GM18870 (cell line): ENCODE results near the gene TPP2.

ENCODE experiments used
- ATAC-seq: cut with Tn5 transposase; IDR thresholded peaks from one replicate; pipeline ENCODE4 v1.9.1; 2021; ENCODE audit warnings: moderate library complexity; ENCODE audit not compliant: unreplicated experiment

TPP2 gene

DNA sequence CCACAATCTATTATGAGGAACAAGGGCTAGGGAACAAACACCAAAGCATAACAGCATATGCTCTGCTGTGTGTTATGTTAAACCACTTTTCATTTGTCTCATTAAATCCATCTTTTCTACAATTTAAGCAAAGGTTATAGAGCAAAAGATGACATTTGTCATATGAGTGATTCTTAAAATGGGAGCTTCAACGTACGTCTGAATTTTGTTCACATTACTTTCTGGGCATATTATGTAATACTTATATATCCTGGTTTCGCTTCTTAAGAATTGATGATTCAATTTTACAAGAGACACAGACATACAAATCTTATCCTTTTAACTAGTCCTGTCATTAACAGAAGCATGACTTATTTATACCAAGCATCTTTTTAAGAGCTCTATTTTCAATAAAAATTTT, 3.3 kb upstream of the TPP2 start:
- ATAC-seq = no peak

DNA sequence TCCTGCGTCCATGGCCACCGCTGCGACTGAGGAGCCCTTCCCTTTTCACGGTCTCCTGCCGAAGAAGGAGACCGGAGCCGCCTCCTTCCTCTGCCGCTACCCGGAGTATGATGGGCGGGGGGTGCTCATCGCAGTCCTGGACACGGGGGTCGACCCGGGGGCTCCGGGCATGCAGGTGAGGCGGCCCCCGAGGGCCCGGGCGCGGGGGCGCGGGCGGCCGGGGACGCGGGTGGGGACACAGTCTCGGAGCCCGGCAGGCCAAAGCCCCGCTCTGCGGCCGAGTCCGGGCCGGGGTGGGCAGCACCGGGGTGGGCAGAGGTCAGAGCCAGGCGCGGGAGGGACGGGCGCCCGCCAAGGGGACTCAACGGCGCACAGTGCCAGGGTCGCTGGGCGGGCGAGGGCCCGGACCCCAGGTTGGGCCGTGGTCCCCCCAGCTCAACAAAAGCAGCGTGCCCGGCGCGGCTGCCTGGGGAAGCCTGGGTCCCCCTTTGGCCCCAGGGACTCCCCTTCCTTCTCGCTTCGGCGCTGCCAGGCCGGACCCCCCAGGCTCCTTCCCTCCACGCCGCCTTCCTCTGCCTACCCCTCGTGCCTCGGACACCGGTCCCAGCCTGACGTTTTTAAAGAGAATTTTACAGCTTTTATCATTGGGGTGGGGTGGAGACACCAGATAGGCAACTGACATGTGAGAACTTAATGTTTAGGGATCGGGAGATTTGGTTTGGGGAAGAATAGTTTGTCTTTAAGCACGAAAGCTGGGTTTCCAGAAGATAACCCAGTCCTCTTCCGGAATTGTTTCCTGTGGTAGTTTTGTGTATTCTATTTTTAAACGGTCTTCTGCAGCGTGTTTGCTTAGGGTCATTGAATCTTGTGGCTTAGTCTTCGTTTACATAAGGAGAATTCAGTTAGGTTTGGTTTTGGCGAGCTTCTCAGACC, 509 bp downstream of the TPP2 start:
- ATAC-seq = peak; percentile 32

GRCh38 chr13:102598061-102598460, 1.3 kb downstream of the TPP2 start:
- ATAC-seq = no peak

DNA sequence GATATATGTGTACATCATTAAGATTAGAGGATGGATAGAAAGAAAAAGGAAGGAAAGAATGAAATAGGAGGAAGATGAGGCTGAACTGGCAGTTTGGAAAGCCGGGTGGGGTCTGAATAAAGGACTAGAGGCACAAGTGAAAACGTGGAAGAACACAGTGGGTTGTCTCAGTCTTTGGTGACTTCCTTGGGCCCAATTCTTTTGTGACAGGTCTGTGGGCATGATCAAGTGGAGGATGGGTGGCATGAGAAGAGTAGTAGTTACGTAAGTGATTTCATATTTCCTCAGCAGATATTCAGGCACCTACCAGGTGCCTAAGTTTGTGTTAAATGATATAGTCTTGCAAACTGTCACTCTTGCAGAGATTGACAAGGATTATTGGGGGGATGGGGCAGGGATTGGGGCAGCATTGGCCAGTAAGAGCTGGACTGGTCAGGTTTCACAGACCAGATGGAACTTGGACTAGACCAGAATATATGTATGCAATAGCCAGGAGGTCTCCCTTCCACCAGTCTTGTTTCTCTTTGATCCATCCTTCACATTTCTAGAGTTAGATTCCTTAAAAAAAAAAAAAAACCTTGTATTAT, 2.7 kb downstream of the TPP2 start:
- no peak for ATAC-seq

DNA sequence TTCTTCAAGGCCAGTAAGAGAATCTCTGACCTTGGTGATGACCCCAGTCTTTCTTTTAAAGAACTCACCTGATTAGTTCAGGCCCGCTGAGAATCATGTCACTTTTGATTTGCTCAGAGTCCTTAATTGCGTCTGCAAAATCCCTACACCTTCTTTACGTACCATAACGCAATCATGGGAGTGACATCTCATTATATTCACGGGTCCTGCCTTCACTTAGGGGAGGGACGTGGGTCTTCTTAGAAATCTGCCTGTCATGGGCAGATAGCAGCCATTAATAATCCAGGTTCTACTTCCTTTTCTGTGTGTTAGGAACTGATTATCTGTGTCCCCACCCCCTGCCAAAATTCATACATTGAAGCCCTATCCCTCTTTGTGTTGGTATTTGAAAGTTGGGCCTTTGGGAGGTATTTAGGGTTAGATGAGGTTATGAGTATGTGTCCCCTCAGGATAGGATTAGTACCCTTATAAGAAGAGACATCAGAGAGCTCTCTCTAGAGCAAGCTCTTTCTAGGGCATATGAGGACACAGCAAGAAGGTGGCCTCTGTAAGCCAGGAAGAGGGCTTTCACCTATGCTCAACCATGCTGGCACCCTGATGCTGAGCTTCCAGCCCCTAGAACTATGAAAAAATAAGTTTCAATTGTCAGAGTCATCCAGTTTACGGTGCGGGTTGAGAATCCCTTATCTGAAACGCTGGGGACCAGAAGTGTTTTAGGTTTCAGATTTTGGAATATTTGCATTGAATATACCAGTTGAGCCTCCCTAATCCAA, 9.9 kb downstream of the TPP2 start:
- ATAC-seq = no peak

DNA sequence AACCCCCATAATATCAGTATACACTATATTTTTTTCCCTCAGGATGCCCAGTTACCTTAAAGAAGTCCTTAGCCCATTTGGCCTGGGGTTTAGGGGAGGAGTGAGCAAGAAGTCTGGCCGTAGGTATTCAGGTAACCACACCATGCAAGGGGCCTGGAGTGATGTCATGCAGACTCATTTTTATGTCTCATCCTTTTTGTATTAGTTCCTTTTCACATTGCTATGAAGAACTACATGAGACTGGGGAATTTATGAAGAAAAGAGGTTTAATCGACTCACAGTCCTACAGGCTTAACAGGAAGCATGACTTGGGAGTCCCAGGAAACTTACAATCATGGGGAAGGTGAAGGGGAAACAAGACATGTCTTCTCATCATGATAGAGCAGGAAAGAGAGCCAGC, 12.2 kb downstream of the TPP2 start:
- no peak for ATAC-seq

GRCh38 chr13:102609696-102610095, 12.9 kb downstream of the TPP2 start:
- ATAC-seq = no peak

DNA sequence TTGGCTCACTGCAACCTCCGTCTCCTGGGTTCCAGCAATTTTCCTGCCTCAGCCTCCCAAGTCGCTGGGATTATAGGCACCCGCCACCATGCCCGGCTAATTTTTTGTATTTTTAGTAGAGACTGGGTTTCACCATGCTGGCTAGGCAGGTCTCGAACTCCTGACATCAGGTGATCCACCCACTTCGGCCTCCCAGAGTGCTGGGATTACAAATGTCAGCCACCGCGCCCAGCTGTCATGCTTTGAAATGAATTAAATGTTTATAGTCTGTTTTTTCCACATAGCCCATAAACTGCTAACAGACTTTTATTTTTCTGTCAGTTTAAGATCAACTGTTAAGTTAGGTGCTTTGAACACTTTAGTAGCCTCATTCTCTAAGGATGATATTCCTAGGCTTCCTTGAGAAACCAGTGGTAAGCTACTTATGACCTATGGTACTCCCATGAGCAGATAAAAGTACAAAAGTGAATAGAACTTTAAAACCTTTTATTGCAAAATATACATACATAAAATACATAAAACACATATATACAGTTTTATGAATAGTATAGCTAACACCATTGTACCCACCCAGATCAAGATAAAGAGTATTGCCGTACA, 13.6 kb downstream of the TPP2 start:
- no peak for ATAC-seq

- ATAC-seq = no peak
These were observed 21.0 kb downstream of the TPP2 start for GRCh38 chr13:102617697-102618350.

GRCh38 chr13:102620516-102620915, 23.7 kb downstream of the TPP2 start:
- no peak for ATAC-seq

DNA sequence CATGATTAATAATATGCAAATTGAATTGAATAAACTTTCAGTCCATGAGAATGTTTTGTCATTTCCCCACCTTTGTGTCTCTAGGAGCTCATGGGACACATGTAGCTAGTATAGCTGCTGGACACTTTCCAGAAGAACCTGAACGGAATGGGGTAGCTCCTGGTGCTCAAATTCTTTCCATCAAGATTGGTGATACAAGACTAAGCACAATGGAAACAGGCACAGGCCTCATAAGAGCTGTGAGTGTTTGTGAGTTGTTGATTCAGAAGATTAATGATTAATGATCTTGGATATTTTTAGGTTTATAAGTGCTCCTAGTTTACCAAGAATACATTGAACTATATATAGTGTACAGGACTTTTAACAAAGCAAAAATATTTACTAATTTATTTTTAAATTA, 30.1 kb downstream of the TPP2 start:
- no peak for ATAC-seq

DNA sequence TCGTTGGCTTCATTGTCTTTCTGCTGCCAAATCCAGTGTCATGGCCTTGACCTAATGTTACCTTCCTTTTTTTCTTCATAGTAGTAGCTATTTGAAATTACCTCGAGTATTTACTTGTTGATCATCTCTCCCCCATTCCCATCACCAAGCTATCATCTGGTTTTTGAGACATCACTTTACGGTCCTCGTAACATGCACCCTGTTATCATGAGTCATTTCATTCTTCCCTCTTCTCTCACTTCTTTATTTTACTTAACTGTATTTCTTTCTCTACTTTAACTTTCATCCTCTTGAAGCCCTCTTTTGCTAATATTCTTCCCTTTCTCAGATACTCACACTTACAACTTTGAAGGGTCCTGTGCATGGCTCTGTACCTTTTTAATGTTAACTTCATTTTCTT, 31.8 kb downstream of the TPP2 start:
- no peak for ATAC-seq

DNA sequence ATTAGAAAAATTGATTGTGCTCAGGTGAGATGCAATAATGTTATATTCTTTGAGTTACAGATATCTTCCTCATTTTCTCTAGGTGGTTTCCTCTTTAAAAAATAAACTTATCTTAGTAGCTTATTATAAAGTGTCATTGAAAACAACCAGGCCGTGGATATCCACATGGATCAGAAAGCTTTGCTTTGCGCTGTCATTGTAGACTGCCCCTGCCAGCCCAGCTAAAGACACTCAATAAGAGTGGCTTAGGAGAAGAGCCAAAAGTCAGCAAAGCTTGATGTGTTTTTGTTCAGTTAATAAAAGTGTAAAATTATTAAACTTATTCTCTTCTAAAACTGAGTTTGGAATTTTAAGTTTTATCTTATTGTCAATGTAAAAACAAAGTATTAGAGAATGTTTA, 34.4 kb downstream of the TPP2 start:
- no peak for ATAC-seq

- ATAC-seq = no peak
These were observed 42.0 kb downstream of the TPP2 start for GRCh38 chr13:102638741-102639140.

DNA sequence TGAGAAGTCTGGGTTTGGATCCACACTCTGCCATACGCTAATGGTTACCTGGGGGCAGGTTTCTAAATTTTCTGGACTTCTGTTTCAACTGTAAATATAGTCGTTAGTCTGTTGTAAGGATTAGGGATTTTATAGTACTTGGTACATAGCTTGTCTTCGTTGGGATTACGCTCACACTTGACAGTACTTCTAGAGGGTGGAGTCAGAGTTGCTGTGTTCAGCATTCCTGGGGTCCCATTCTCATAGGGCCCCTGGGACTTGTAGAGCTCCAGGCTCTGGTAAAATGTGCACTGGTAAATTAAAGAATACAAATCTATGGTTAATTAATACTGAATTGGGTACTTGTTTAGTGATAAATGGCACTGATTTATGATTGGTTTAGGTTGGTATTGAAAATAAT, 45.2 kb downstream of the TPP2 start:
- no peak for ATAC-seq

- no peak for ATAC-seq
These were observed 45.7 kb downstream of the TPP2 start for GRCh38 chr13:102642475-102642874.

GRCh38 chr13:102643656-102644055, 46.9 kb downstream of the TPP2 start:
- ATAC-seq = no peak

DNA sequence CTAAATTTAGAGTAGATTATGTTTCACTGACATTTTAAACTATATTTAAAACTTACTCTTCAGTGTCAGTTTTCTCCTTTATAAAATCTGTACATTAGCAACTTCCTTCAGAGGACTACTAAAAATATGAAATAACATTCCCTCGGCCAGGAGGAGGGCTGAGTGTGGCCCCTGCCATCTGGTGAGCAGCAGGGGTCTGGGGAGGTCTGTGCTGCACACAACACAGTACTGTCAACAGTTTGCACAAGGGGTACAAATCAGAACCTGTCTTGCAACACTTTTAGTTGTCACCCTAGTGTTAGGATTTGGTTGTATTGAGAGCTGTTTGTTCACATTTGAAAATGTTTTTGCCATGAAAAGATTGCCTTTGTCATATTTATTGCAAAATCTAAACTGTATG, 48.9 kb downstream of the TPP2 start:
- no peak for ATAC-seq

DNA sequence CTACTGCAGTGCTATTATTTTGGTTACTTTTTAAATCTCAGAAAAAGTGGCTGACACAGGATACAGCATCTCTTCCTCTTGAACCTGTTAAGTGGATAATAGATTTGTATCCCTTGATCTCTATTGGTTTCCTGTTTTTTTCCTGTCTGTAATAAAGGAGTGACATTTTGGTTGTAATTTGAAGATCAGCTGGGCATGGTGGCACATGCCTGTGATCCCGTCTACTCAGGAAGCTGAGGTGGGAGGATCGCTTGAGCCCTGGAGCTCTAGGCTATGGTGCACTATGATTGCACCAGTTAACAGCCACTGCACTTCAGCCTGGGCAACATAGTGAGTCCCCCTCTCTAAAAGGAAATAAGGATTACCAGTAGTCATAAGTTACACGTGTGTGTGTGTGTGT, 51.3 kb downstream of the TPP2 start:
- no peak for ATAC-seq

- ATAC-seq = no peak
These were observed 53.7 kb downstream of the TPP2 start for GRCh38 chr13:102650444-102650843.

DNA sequence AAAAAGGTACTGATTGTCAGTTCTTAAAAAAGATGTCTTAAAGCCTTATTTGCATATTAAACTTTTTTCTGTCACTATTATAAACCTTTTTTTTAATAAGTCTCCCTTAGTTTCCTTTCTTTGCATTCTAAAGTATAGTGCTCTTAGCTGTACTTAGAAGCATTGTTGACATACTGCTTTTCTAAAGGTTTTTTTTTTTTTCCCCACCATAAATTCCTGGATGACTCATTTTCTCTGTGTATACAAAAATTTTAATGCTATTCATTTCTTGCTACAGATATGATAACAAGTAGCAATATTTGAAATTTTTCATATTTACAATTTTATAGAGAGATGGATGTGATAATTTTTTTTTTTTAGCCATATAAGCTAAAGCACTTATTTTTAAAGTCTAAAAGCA, 54.6 kb downstream of the TPP2 start:
- no peak for ATAC-seq
